GM23338 (cell line): Measurements from ENCODE around the gene CACNA1C. TPM values are rescaled to one million over a fixed set of nuclear protein-coding genes. Genes with fewer than 3 reads are reported as not detected.

Source experiments
- ATAC-seq: fragments of 200-7000 bp; cut with Tn5 transposase; 3 replicates; pipeline ENCODE4 v1.9.1; 2020
- DNase-seq: peaks from one replicate; pipeline ENCODE4 v3.0.0-alpha.2; 2015; ENCODE audit warnings: low spot score
- H2AFZ ChIP-seq: fragments of 200-600 bp; sonication (generic); 2 replicates; pipeline ENCODE4 v1.8.0; 2016; ENCODE audit warnings: antibody characterized with exemption, mild to moderate bottlenecking, moderate library complexity
- H3F3A ChIP-seq: fragments of 200-600 bp; sonication (generic); replicated peaks from 2 replicates; pipeline ENCODE4 v1.8.0; 2017; ENCODE audit warnings: antibody characterized with exemption, mixed run types, low read depth
- H3K27ac ChIP-seq: fragments of 200-600 bp; sonication (generic); 2 replicates; pipeline ENCODE4 v1.6.1; 2016; ENCODE audit warnings: low read depth
- H3K27me3 ChIP-seq: fragments of 200-600 bp; sonication (generic); 2 replicates; pipeline ENCODE4 v1.8.0; 2016; ENCODE audit warnings: mild to moderate bottlenecking, mixed run types, moderate library complexity; ENCODE audit not compliant: insufficient read depth
- H3K36me3 ChIP-seq: fragments of 200-600 bp; sonication (generic); 2 replicates; pipeline ENCODE4 v1.8.0; 2016; ENCODE audit warnings: mild to moderate bottlenecking; ENCODE audit not compliant: insufficient read depth
- H3K4me1 ChIP-seq: fragments of 200-600 bp; sonication (generic); 2 replicates; pipeline ENCODE4 v1.8.0; 2016; ENCODE audit warnings: mild to moderate bottlenecking, moderate library complexity; ENCODE audit not compliant: insufficient read depth
- H3K4me2 ChIP-seq: fragments of 200-600 bp; sonication (generic); 2 replicates; pipeline ENCODE4 v1.7.1; 2017; ENCODE audit warnings: mixed run types
- H3K4me3 ChIP-seq: fragments of 200-600 bp; sonication (generic); 2 replicates; pipeline ENCODE4 v1.6.1; 2016; ENCODE audit warnings: mixed run types
- H3K79me2 ChIP-seq: fragments of 200-600 bp; sonication (generic); replicated peaks from 2 replicates; pipeline ENCODE4 v1.8.0; 2017; ENCODE audit warnings: mild to moderate bottlenecking; ENCODE audit not compliant: insufficient read depth
- H3K9me2 ChIP-seq: fragments of 200-600 bp; sonication (generic); 2 replicates; pipeline ENCODE4 v1.8.0; 2017; ENCODE audit not compliant: insufficient read depth
- H4K20me1 ChIP-seq: fragments of 200-600 bp; sonication (generic); replicated peaks from 2 replicates; pipeline ENCODE4 v1.8.0; 2017; ENCODE audit warnings: mild to moderate bottlenecking; ENCODE audit not compliant: insufficient read depth
- H3K27ac Mint-ChIP-seq: 2 replicates; pipeline ENCODE4 v1.8.0; 2020; ENCODE audit warnings: inconsistent platforms, mild to moderate bottlenecking, moderate library complexity, mixed read lengths
- H3K27me3 Mint-ChIP-seq: 3 replicates; pipeline ENCODE4 v1.8.0; 2022; ENCODE audit warnings: low read depth, mild to moderate bottlenecking, moderate library complexity, mixed read lengths, inconsistent platforms; ENCODE audit not compliant: insufficient read depth, poor library complexity
- H3K36me3 Mint-ChIP-seq: 3 replicates; pipeline ENCODE4 v1.8.0; 2021; ENCODE audit warnings: low read depth, mild to moderate bottlenecking, inconsistent platforms, moderate library complexity, mixed read lengths
- H3K4me1 Mint-ChIP-seq: 3 replicates; pipeline ENCODE4 v1.8.0; 2020; ENCODE audit warnings: mild to moderate bottlenecking, inconsistent platforms, mixed read lengths
- H3K4me3 Mint-ChIP-seq: 3 replicates; pipeline ENCODE4 v1.8.0; 2021; ENCODE audit warnings: moderate library complexity, mild to moderate bottlenecking, inconsistent platforms, mixed read lengths
- H3K9me3 Mint-ChIP-seq: 3 replicates; pipeline ENCODE4 v1.8.0; 2020; ENCODE audit warnings: moderate library complexity, mild to moderate bottlenecking, inconsistent platforms, mixed read lengths
- CREB1 ChIP-seq: fragments of 250-450 bp; sonication (Bioruptor Pico); IDR thresholded peaks from 2 replicates; pipeline ENCODE4 v1.5.0; 2020; ENCODE audit warnings: low read depth, mild to moderate bottlenecking, moderate library complexity
- CTCF ChIP-seq, 2 experiments: fragments of 200-600 bp in 1 of 2; sonication (generic) in 1 of 2; conservative IDR thresholded peaks; 2 replicates each; pipeline versions ENCODE4 v1.5.1 to v1.6.1; 2016 to 2017; ENCODE audit warnings: antibody characterized with exemption in 2 of 2, low read depth in 2 of 2, mild to moderate bottlenecking in 2 of 2, moderate library complexity in 1 of 2
- ETS1 ChIP-seq: IDR thresholded peaks from 2 replicates; pipeline ENCODE4 v1.6.1; 2016; ENCODE audit warnings: antibody characterized with exemption
- EZH2 ChIP-seq: fragments of 200-600 bp; sonication (generic); IDR thresholded peaks from one replicate; pipeline ENCODE4 v1.8.0; 2017; ENCODE audit warnings: antibody characterized with exemption, mild to moderate bottlenecking, low read depth; ENCODE audit not compliant: unreplicated experiment
- EZH2phosphoT487 ChIP-seq: fragments of 200-600 bp; sonication (generic); IDR thresholded peaks from one replicate; pipeline ENCODE4 v1.8.1; 2018; ENCODE audit warnings: antibody characterized with exemption; ENCODE audit not compliant: unreplicated experiment
- JUNB ChIP-seq: IDR thresholded peaks from one replicate; pipeline ENCODE4 v1.6.1; 2016; ENCODE audit warnings: antibody characterized with exemption; ENCODE audit not compliant: unreplicated experiment
- NANOG ChIP-seq: IDR thresholded peaks from 2 replicates; pipeline ENCODE4 v1.6.1; 2016; ENCODE audit warnings: antibody characterized with exemption, borderline replicate concordance
- POLR2AphosphoS5 ChIP-seq: IDR thresholded peaks from 2 replicates; pipeline ENCODE4 v1.6.1; 2016; ENCODE audit warnings: antibody characterized with exemption, low read depth
- REST ChIP-seq: IDR thresholded peaks from one replicate; pipeline ENCODE4 v1.6.1; 2018; ENCODE audit warnings: antibody characterized with exemption; ENCODE audit not compliant: unreplicated experiment
- STAT1 ChIP-seq: IDR thresholded peaks from one replicate; pipeline ENCODE4 v1.6.1; 2016; ENCODE audit warnings: antibody characterized with exemption; ENCODE audit not compliant: unreplicated experiment
- ZNF114 ChIP-seq: fragments of 250-450 bp; sonication (Bioruptor Pico); IDR thresholded peaks from 2 replicates; pipeline ENCODE4 v1.5.0; 2020; ENCODE audit warnings: mild to moderate bottlenecking, moderate library complexity
- ZNF331 ChIP-seq: fragments of 250-450 bp; sonication (Bioruptor Pico); IDR thresholded peaks from 2 replicates; pipeline ENCODE4 v1.5.0; 2020; ENCODE audit warnings: low read depth, mild to moderate bottlenecking, moderate library complexity
- ZNF462 ChIP-seq: fragments of 250-450 bp; sonication (Bioruptor Pico); IDR thresholded peaks from 2 replicates; pipeline ENCODE4 v1.5.0; 2020; ENCODE audit warnings: mild to moderate bottlenecking, moderate library complexity
- polyA plus RNA-seq: library from polyadenylated mRNA; unstranded; fragments of >200 nt; fragmentation: Nextera tagmentation; extraction: Ambion mirVana; gene quantifications from 2 replicates; pipeline ENCODE4 v1.2.1, GENCODE V29; 2016
- total RNA-seq: library from RNA; depleted of rRNA; stranded (reverse); fragments of >200 nt; shearing (Covaris generic); gene quantifications from 2 replicates; pipeline ENCODE4 v1.2.3, GENCODE V29; 2014

The CACNA1C gene
- total and polyA plus RNA-seq, 2 experiments from 2014 or later, result 0.78 to 2.1 TPM

- no peak for ATAC-seq
- no peaks in the 10 kb centered on the region for H3K36me3 ChIP-seq
- Mint-ChIP-seq H3K27me3 (no peaks in the 10 kb centered on the region), H3K4me3 (no peak overlapping the region), H3K9me3 (peaks cover 13% of the 10 kb centered on the region; the same call in 2 of the 3 replicates), H3K27ac (no peak overlapping the region), H3K36me3 (peaks cover 3% of the 10 kb centered on the region; the same call in 1 of the 3 replicates), H3K4me1 (peaks cover 7% of the 10 kb centered on the region; the same call in 1 of the 3 replicates)
- peaks cover 3% of the 10 kb centered on the region for H3F3A ChIP-seq
- no peak overlapping the region for H3K4me3 ChIP-seq
- H3K4me2 ChIP-seq, result no peak overlapping the region
- peak overlapping the region; percentile 14; the same call in 1 of the 2 replicates for H2AFZ ChIP-seq
- DNase-seq, result no peak
- TF ChIP-seq EZH2phosphoT487 (no peak), CTCF (conservative IDR thresholded peaks at IDR 0.05; ENCODE audit: low read depth in 2 of 2) (no peak), STAT1 (no peak), ETS1 (no peak), REST (no peak), ZNF114 (CRISPR knock-in tag) (no peak), ZNF462 (CRISPR knock-in tag) (no peak), POLR2AphosphoS5 (no peak), CREB1 (CRISPR knock-in tag) (no peak), ZNF331 (CRISPR knock-in tag) (no peak), EZH2 (no peak), NANOG (no peak), JUNB (no peak)
- H3K27ac ChIP-seq, result no peak overlapping the region
- H3K27me3 ChIP-seq, result no peaks in the 10 kb centered on the region
- no peaks in the 10 kb centered on the region for H3K79me2 ChIP-seq
- H3K9me2 ChIP-seq, result no peaks in the 10 kb centered on the region
- no peaks in the 10 kb centered on the region for H3K4me1 ChIP-seq
- no peaks in the 10 kb centered on the region for H4K20me1 ChIP-seq
These were observed 206.6 kb downstream of the CACNA1C start for GRCh38 chr12:2259369-2259768.
